ENCODE data around the gene PDE1A.

Gene PDE1A

DNA sequence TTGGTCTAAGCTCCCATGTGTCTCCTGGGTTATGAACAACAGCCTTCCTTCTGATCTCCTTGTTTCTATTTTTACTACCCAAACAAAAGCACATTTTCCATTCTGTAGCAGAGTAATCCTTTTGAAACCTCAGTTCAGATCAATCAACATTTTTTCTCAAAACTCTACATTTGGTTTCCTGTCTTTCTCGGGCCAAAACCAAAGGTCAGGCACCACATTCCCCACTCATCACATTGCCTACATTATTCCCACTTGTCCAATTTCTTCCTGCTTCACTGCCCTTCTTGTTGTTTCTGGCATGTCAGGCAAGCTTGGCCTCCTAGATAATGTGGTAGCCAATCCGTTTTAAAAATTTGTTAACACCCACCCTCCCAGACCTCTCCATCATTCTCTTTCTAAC, 244.4 kb downstream of the PDE1A start:
- no peaks in the 10 kb centered on the region for H3K27me3 ChIP-seq (ENCODE audit: control insufficient read depth, insufficient read depth, low read length)
- no peaks in the 10 kb centered on the region for H3K9me3 ChIP-seq (ENCODE audit: control insufficient read depth, low read length)
- no peak overlapping the region for H3K9ac ChIP-seq
- H3K36me3 ChIP-seq (ENCODE audit: control insufficient read depth, insufficient read depth, low read length): no peaks in the 10 kb centered on the region
- H3K79me2 ChIP-seq: no peaks in the 10 kb centered on the region
- H3K4me2 ChIP-seq (ENCODE audit: low read length): no peak overlapping the region
- H3K4me3 ChIP-seq (ENCODE audit: low read depth, low read length): no peak overlapping the region
- H3K4me1 ChIP-seq: no peaks in the 10 kb centered on the region
- no peak overlapping the region for H3K27ac ChIP-seq
- H2AFZ ChIP-seq: no peak overlapping the region
- TF ChIP-seq, protein P1, sequence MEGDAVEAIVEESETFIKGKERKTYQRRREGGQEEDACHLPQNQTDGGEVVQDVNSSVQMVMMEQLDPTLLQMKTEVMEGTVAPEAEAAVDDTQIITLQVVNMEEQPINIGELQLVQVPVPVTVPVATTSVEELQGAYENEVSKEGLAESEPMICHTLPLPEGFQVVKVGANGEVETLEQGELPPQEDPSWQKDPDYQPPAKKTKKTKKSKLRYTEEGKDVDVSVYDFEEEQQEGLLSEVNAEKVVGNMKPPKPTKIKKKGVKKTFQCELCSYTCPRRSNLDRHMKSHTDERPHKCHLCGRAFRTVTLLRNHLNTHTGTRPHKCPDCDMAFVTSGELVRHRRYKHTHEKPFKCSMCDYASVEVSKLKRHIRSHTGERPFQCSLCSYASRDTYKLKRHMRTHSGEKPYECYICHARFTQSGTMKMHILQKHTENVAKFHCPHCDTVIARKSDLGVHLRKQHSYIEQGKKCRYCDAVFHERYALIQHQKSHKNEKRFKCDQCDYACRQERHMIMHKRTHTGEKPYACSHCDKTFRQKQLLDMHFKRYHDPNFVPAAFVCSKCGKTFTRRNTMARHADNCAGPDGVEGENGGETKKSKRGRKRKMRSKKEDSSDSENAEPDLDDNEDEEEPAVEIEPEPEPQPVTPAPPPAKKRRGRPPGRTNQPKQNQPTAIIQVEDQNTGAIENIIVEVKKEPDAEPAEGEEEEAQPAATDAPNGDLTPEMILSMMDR (IDR thresholded peaks at IDR 0.05): no peak

GRCh38 chr2:182181381-182181780, 245.5 kb downstream of the PDE1A start:
- no peaks in the 10 kb centered on the region for H3K36me3 ChIP-seq (ENCODE audit: control insufficient read depth, insufficient read depth, low read length)
- no peak overlapping the region for H3K4me3 ChIP-seq (ENCODE audit: low read depth, low read length)
- no peaks in the 10 kb centered on the region for H3K27me3 ChIP-seq (ENCODE audit: control insufficient read depth, insufficient read depth, low read length)
- TF ChIP-seq, protein P1 (IDR thresholded peaks at IDR 0.05): no peak
- no peak overlapping the region for H3K27ac ChIP-seq
- no peak overlapping the region for H2AFZ ChIP-seq
- no peaks in the 10 kb centered on the region for H3K9me3 ChIP-seq (ENCODE audit: control insufficient read depth, low read length)
- H3K4me1 ChIP-seq: no peaks in the 10 kb centered on the region
- H3K4me2 ChIP-seq (ENCODE audit: low read length): no peak overlapping the region
- no peak overlapping the region for H3K9ac ChIP-seq
- H3K79me2 ChIP-seq: no peaks in the 10 kb centered on the region

GRCh38 chr2:182179176-182179575, 247.7 kb downstream of the PDE1A start:
- Histone ChIP-seq H3K4me2 (ENCODE audit: low read length) (no peak overlapping the region), H3K27ac (no peak overlapping the region), H3K27me3 (ENCODE audit: control insufficient read depth, insufficient read depth, low read length) (no peaks in the 10 kb centered on the region), H3K4me3 (ENCODE audit: low read depth, low read length) (no peak overlapping the region), H3K79me2 (no peaks in the 10 kb centered on the region), H2AFZ (no peak overlapping the region), H3K4me1 (no peaks in the 10 kb centered on the region), H3K36me3 (ENCODE audit: control insufficient read depth, insufficient read depth, low read length) (no peaks in the 10 kb centered on the region), H3K9ac (no peak overlapping the region), H3K9me3 (ENCODE audit: control insufficient read depth, low read length) (no peaks in the 10 kb centered on the region)
- TF ChIP-seq, protein P1 (IDR thresholded peaks at IDR 0.05): no peak

DNA sequence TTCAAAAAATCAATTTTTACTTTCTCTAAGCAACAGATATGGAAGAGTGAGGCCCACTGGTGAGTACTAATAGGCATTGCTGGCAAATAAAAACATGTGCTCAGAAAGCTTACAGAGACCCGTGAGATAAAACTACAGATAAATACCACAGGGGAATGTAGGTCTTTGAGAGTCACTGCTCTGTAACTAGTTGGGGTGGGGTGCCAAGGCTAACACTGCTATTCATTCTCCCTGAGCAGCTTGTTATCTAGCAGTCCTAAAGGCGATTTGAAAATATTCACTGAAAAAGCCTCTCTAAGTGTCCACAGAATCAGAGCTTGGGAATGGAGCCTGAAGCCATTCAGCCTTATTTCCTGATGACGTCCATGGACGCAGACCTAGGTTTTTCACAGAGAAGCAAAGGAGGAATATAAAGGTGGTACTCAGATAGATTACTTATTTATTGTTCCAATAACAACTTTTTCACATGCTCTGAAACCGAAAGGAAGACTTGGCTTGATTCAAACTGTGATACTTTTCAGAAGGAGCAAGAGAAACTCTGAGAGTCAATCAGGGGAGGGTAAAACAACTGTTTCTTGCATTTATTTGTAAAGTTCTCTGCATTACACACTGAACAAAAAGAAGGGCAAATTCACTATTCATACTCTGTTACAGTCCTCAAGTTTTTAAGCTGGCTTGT, 252.8 kb downstream of the PDE1A start:
- no peaks in the 10 kb centered on the region for H3K27me3 ChIP-seq (ENCODE audit: control insufficient read depth, insufficient read depth, low read length)
- H3K4me1 ChIP-seq: no peaks in the 10 kb centered on the region
- TF ChIP-seq, protein P1 (IDR thresholded peaks at IDR 0.05): no peak
- no peaks in the 10 kb centered on the region for H3K79me2 ChIP-seq
- no peak overlapping the region for H3K4me2 ChIP-seq (ENCODE audit: low read length)
- no peaks in the 10 kb centered on the region for H3K36me3 ChIP-seq (ENCODE audit: control insufficient read depth, insufficient read depth, low read length)
- H3K4me3 ChIP-seq (ENCODE audit: low read depth, low read length): no peak overlapping the region
- no peak overlapping the region for H2AFZ ChIP-seq
- no peaks in the 10 kb centered on the region for H3K9me3 ChIP-seq (ENCODE audit: control insufficient read depth, low read length)
- H3K9ac ChIP-seq: no peak overlapping the region
- H3K27ac ChIP-seq: no peak overlapping the region

DNA sequence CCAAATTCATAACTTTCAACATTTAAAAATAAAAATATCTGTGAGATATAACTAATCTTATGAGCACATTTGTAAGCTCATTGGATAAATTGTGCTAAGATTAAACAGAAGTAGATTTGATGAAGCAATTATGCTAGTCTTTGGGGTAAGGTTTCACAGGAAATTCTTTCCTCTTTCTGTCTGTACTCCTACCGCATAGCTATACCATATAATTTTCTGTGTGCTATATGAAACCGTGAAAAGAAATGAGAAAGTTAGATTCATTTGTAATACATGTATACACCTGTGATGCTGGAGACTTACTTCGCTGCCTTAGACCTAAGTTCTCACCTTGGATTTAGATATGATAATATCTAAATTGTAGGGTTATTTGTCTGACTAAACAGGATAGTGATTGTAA, 256.5 kb downstream of the PDE1A start:
- H3K27me3 ChIP-seq (ENCODE audit: control insufficient read depth, insufficient read depth, low read length): no peaks in the 10 kb centered on the region
- H3K4me2 ChIP-seq (ENCODE audit: low read length): no peak overlapping the region
- H3K36me3 ChIP-seq (ENCODE audit: control insufficient read depth, insufficient read depth, low read length): no peaks in the 10 kb centered on the region
- no peaks in the 10 kb centered on the region for H3K4me1 ChIP-seq
- H3K79me2 ChIP-seq: no peaks in the 10 kb centered on the region
- H2AFZ ChIP-seq: no peak overlapping the region
- no peaks in the 10 kb centered on the region for H3K9me3 ChIP-seq (ENCODE audit: control insufficient read depth, low read length)
- no peak overlapping the region for H3K27ac ChIP-seq
- no peak overlapping the region for H3K9ac ChIP-seq
- TF ChIP-seq, protein P1 (IDR thresholded peaks at IDR 0.05): no peak
- H3K4me3 ChIP-seq (ENCODE audit: low read depth, low read length): no peak overlapping the region

All from parathyroid adenoma (tissue), 2 donors.